Measurements from ENCODE around the gene RAD51D.

DNA sequence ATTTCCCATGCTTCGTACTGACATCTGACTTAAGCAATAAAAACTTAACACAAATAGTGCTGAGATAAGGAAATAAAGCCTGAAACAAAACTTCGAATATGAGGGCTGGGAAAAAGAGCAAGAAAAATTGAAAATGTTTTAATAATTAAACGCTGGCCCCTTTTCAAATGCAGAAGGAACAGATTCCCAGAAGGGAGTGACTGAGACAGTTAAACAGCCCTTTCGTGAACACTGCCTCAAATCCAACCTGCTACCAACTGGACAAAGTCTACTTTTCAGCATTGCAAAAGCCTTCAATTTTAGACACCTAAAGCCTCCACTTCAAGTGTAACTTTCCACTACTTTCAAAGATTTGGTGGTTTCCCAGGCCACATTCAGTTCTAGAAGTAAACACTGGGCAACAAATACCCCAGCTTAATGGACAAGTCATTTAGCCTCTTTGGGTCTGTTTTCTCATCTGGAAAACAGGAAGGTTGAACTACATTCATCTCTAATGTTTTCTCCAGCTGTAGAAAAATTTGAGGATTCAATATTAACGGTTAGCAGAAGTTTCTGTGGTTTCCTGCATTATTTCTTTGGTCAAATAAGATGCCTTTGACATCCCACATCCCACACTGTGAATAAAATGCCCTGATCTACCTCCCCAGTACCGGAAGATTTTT lies 68.0 kb downstream of the RAD51D start:
- TF ChIP-seq, protein P1, sequence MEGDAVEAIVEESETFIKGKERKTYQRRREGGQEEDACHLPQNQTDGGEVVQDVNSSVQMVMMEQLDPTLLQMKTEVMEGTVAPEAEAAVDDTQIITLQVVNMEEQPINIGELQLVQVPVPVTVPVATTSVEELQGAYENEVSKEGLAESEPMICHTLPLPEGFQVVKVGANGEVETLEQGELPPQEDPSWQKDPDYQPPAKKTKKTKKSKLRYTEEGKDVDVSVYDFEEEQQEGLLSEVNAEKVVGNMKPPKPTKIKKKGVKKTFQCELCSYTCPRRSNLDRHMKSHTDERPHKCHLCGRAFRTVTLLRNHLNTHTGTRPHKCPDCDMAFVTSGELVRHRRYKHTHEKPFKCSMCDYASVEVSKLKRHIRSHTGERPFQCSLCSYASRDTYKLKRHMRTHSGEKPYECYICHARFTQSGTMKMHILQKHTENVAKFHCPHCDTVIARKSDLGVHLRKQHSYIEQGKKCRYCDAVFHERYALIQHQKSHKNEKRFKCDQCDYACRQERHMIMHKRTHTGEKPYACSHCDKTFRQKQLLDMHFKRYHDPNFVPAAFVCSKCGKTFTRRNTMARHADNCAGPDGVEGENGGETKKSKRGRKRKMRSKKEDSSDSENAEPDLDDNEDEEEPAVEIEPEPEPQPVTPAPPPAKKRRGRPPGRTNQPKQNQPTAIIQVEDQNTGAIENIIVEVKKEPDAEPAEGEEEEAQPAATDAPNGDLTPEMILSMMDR (IDR thresholded peaks at IDR 0.05) = no peak
- TF ChIP-seq POLR2A (IDR thresholded peaks at IDR 0.05) = no peak
